Activated naive CD8-positive, alpha-beta T cell treated with anti-CD3 and anti-CD28 coated beads, Interleukin-2, amount 50 U/mL, for 24 hours (primary cell): Measurements from ENCODE around the gene LRRC51.
"Not testable (repeated sequence)": the region's sequence is repeated elsewhere in the genome, so short reads cannot be mapped to it uniquely, and the experiment has no call there.

Source experiments
- ATAC-seq: fragments of 150-1000 bp; cut with Tn5 transposase; one replicate; pipeline ENCODE4 v1.10.0; 2021
- DNase-seq: peaks from one replicate; pipeline ENCODE4 v3.0.0; 2021
- H3K27ac Mint-ChIP-seq: one replicate; pipeline ENCODE4 v1.8.0; 2021; ENCODE audit warnings: mild to moderate bottlenecking, mixed read lengths
- H3K27me3 Mint-ChIP-seq: one replicate; pipeline ENCODE4 v1.8.0; 2021; ENCODE audit warnings: mixed read lengths
- H3K36me3 Mint-ChIP-seq: one replicate; pipeline ENCODE4 v1.8.0; 2021; ENCODE audit warnings: low read depth, mixed read lengths
- H3K4me1 Mint-ChIP-seq: one replicate; pipeline ENCODE4 v1.8.0; 2021; ENCODE audit warnings: mixed read lengths
- H3K4me3 Mint-ChIP-seq: one replicate; pipeline ENCODE4 v1.8.0; 2021; ENCODE audit warnings: mild to moderate bottlenecking, moderate library complexity, mixed read lengths
- H3K9me3 Mint-ChIP-seq: one replicate; pipeline ENCODE4 v1.8.0; 2021; ENCODE audit warnings: mixed read lengths

The LRRC51 gene

DNA sequence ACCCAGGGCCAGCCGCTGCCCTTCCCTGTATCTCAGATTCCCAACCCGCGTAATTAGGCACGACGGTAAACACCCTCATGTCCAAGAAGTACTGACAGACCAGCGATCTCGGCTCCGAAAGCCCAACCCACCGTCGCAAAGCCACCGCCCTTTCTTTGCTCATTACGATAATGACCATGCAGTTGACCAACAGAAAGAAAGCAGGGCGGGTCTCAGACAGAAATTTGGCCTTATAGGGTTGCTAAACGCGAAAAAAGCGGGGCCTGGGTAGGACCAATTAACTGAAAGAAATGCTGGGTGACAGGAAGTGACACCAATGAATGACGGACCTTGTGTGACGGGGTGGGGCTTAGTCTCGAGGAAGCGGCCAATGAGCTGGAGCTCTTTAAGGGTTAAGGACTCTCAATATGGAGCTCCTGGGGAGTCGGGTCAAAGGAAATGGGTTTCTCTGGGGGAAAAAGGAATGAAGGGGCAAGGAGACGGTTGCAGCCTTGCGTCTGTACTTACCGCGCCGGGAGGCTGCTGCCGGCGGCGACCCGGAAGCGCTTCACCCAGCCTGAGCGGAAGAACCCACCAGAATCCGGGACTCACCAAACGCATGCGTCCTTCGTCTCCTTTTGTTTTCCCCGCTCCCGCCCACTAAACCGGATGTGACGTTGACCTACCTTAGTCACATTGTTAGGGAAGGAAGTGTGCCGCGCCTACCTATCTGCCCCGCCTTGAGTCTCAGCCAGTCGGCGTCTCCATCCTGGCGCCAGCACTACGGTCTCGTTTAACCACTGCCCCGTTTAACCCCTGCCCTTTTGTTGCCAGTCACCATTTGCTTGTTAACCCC lies 31.7 kb downstream of the LRRC51 start, which contains the start of gene ANAPC15:
Gene ANAPC15 (minus strand): TSS at position 553 of the 835 bp plus-strand sequence. CDS start 1,419 bp downstream, outside the sequence.
- H3K4me1 Mint-ChIP-seq = peaks cover 20% of the 10 kb centered on the region
- peaks cover 5% of the 10 kb centered on the region for H3K36me3 Mint-ChIP-seq
- H3K9me3 Mint-ChIP-seq = no peaks in the 10 kb centered on the region
- peak within 1 kb of the TSS; percentile 95 for H3K4me3 Mint-ChIP-seq
- peak; percentile 99 for DNase-seq
- H3K27ac Mint-ChIP-seq = peak within 1 kb of the TSS; percentile 99
- H3K27me3 Mint-ChIP-seq = no peaks in the 10 kb centered on the region
- ATAC-seq = peak; percentile 91

DNA sequence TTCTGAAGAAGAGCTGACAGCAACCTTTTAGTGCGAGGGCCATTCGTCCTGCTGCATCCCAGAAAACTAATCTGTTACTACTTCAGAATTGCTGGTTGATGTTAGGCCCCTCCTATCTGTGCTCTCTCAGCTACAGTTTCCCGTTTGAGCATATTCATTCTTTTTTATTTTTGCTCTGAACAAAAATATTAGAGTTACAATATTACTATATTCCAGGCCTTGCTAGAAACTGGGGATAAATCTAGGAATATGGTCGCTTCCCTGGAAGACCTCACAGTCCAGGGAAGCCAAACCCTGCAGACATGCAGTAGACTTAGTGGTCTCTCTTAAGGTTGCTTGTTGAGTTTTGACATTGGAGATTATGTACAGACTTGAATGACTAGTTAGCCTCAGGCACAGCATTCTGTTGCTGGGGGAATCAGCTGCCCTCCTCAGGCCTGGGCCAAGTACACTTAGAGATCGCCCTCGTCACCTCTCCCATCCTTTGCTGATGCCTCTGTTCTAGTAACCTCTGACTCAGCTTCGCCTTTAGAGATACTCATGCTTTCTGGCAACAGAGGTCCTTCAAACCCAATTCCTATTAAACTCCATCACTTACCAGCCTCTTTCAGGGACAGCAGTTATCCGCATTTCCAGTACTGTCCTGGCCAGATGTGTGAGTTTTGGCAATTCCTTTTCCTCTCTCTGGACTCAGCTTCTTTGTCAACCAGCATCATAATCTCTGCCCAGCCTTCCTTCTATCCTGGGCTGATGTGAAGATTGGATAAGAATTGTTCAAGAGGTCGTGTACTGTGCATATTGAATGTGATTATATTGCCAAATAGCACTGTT lies 32.5 kb downstream of the LRRC51 start:
- H3K4me3 Mint-ChIP-seq = peak overlapping the region; percentile 95
- peaks cover 2% of the 10 kb centered on the region for H3K36me3 Mint-ChIP-seq
- ATAC-seq (no peak), DNase-seq (no peak)
- H3K27me3 Mint-ChIP-seq = no peaks in the 10 kb centered on the region
- peaks cover 20% of the 10 kb centered on the region for H3K4me1 Mint-ChIP-seq
- no peaks in the 10 kb centered on the region for H3K9me3 Mint-ChIP-seq
- peak overlapping the region; percentile 99 for H3K27ac Mint-ChIP-seq

DNA sequence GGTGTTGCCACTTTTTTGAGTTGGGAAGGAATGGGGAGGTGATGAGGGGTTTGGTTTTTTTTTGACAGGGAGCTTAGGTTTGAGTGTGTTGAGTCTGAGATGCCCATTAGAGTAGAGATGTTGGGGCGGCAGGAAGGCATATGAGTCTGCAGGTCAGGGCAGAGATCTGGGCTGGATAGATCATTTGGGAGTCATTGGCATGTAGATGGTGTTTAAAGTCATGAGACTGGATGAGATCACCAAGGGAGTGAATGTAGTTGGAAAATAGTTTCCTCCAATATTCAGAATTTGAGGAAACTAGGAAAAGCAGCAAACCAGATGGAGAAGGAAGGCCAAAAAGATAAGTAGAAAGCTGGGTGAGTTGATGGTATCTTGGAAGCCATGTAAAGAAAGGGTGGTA lies 33.9 kb downstream of the LRRC51 start:
- no peak overlapping the region for H3K27ac Mint-ChIP-seq
- H3K27me3 Mint-ChIP-seq = no peaks in the 10 kb centered on the region
- no peak for ATAC-seq
- H3K4me1 Mint-ChIP-seq = peaks cover 20% of the 10 kb centered on the region
- peaks cover 2% of the 10 kb centered on the region for H3K36me3 Mint-ChIP-seq
- no peak overlapping the region for H3K4me3 Mint-ChIP-seq
- no peak for DNase-seq
- no peaks in the 10 kb centered on the region for H3K9me3 Mint-ChIP-seq

DNA sequence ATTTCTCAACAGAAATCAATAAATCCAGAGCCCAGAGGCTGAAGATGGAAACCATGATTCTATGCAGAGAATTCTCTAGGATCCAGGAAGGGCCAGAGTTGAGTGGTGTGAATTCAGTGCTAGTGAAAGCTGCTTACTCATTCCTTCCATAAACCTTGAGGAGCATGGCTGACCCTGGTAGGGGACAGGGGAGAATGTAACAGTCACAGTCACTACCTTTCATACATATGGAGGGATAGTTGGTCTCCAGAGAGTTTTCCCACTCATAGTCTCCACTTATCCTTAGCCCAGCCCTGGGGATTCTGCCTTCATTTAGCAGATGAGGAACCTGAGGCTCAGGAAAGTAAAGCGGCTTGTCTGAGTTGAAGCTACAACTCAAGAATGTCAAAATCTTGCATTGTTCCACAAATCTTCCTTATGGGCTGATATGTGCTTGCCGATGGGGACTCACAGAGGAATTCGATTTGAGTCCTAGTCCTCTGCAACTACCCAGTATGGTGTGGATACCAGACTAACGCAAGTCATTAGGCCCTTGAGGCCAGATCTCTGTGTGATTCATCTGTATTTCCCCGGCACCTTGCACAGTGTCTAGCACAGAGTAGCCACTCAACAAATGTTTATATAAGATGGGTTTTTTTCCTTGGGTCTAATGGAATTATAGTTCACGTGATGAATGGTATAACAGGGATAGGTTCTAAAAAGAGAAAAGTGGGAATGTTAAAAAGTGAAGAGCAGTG lies 35.5 kb downstream of the LRRC51 start:
- no peaks in the 10 kb centered on the region for H3K36me3 Mint-ChIP-seq
- no peak for ATAC-seq
- no peak overlapping the region for H3K4me3 Mint-ChIP-seq
- H3K27me3 Mint-ChIP-seq = no peaks in the 10 kb centered on the region
- no peaks in the 10 kb centered on the region for H3K9me3 Mint-ChIP-seq
- H3K27ac Mint-ChIP-seq = no peak overlapping the region
- DNase-seq = no peak
- H3K4me1 Mint-ChIP-seq = peaks cover 18% of the 10 kb centered on the region

DNA sequence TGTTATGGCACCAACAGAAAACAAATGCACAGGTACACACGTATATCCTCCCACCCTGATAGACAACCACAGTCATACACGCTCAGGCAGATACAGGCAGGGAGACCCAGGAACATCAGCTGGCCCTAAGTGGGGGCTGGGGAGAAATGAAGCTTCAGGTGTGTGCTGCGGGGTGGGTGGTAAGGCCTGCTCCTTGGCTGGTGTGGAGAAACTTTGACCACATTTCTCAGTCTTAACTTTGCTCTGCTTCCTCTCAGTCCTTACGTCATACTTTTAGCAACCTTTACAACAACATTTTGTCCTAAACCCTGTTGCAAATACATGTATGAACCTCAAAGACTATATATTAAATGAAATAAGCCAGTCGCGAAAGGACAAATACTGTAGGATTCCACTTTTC lies 38.5 kb downstream of the LRRC51 start:
- Mint-ChIP-seq H3K4me1 (no peaks in the 10 kb centered on the region), H3K36me3 (no peaks in the 10 kb centered on the region), H3K9me3 (no peaks in the 10 kb centered on the region), H3K4me3 (no peak overlapping the region), H3K27ac (no peak overlapping the region), H3K27me3 (peaks cover 1% of the 10 kb centered on the region)
- DNase-seq (no peak), ATAC-seq (no peak)

DNA sequence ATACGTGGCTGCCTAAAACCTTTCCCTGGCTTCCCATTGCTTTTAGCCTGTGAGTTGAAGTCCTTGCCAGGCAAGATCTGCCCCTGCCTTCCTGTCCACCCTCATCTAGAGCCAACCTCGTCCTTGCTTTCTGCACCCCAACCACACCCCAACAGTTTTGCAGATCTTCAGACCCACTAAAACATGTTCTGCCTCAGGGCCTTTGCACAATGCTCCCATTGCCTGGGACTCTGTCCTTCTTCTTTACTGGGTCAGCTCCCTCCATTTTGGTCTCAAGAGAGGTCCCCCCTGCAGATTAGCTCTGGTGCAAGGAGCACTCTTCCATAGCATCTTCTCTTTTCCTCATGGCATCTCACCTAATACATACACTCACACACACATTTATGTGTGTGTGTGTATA lies 40.3 kb downstream of the LRRC51 start:
- Mint-ChIP-seq H3K27me3 (peaks cover 1% of the 10 kb centered on the region), H3K9me3 (no peaks in the 10 kb centered on the region), H3K27ac (no peak overlapping the region), H3K36me3 (no peaks in the 10 kb centered on the region), H3K4me3 (no peak overlapping the region), H3K4me1 (no peaks in the 10 kb centered on the region)
- ATAC-seq (no peak), DNase-seq (no peak)

DNA sequence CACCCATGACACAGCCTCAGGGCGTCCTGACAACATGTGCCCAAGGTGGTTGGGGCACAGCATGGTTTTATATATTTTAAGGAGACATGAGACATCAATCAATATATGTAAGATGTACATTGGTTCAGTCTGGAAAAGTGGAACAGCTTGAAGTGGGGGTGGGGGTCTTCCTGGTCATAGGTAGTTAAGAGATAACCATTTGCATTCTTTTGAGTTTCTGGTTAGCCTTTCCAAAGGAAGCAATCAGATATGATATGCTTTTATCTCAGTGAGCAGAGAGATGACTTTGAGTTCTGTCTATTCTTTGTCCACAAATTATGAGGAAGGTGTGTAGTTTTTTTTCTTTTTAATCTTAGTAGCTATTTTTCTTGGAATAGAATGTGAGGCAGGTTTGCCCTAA lies 42.0 kb downstream of the LRRC51 start:
- Mint-ChIP-seq H3K4me3 (no peak overlapping the region), H3K9me3 (no peaks in the 10 kb centered on the region), H3K27ac (no peak overlapping the region), H3K27me3 (peaks cover 1% of the 10 kb centered on the region), H3K4me1 (no peaks in the 10 kb centered on the region), H3K36me3 (peaks cover 2% of the 10 kb centered on the region)
- DNase-seq = no peak
- ATAC-seq = no peak

DNA sequence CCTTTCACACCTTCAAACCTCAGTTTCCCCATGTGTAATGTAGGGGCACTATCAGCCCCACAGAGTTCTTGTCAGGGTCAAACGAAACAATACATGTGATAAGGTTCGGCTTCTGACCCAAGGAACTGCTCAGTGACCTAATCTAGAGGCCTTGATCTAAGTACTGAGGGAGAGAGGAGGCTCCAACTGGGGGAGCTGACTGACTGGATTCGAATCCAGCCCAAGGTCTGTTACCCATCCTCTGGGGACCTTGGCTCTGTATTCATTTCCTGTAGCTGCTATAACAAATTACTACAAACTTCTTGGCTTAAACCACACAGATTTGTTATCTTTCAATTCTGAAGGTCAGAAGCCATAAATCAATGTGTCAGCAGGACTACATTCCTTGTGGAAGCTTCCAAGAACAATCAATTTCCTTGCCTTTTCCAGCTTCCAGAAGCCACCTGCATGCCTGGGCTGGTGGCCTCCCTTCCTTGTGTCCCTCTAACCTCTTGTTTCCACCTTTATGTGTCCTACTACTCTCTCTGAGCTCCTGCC lies 42.5 kb downstream of the LRRC51 start:
- DNase-seq (no peak), ATAC-seq (no peak)
- Mint-ChIP-seq H3K36me3 (peaks cover 2% of the 10 kb centered on the region), H3K27ac (no peak overlapping the region), H3K4me3 (no peak overlapping the region), H3K9me3 (no peaks in the 10 kb centered on the region), H3K4me1 (no peaks in the 10 kb centered on the region), H3K27me3 (peaks cover 1% of the 10 kb centered on the region)

DNA sequence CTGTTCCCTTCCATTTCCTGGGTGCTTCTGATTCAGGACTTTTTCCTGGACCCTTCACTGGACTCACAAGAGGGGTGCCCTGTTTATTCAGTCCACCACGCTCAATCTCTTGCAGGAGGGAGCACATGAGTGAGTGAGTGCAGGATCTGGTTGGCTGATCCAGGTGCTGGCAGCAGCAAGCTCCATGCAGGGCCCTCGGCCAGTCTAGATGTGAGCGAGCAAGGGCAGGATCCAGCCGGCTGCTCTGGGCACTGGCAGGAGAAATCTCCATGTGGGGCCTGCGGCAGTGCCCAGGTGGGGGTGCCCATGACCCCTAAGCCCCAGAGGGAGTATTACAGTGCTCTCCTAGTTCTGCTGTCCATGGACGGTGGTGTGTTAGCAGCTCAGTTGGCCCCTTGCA lies 43.4 kb downstream of the LRRC51 start:
- no peak overlapping the region for H3K4me3 Mint-ChIP-seq
- H3K27me3 Mint-ChIP-seq = peaks cover 1% of the 10 kb centered on the region
- no peaks in the 10 kb centered on the region for H3K4me1 Mint-ChIP-seq
- peaks cover 7% of the 10 kb centered on the region for H3K36me3 Mint-ChIP-seq
- DNase-seq (no peak), ATAC-seq (no peak)
- H3K9me3 Mint-ChIP-seq = peaks cover 8% of the 10 kb centered on the region
- H3K27ac Mint-ChIP-seq = no peak overlapping the region

DNA sequence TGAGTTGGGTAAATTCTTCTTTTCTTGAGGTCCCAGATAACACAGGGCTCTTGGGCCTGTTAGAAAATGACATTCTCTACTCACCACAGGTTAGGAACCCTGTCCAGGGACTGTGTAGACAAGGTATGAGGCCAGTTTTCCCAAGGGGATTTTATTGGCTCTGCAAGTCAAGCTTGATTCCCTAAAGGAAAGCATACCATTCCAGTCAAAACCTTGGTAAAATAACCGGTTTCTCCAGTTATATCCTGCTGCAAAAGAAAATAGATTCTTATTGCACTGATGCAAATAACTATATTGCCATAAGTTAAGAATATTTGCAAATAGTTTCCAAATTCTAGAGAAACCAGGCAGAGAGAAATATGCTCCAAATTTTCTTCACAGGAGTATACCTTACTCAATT lies 45.3 kb downstream of the LRRC51 start:
- no peaks in the 10 kb centered on the region for H3K4me1 Mint-ChIP-seq
- H3K4me3 Mint-ChIP-seq = no peak overlapping the region
- H3K27ac Mint-ChIP-seq = no peak overlapping the region
- H3K9me3 Mint-ChIP-seq = peaks cover 11% of the 10 kb centered on the region
- DNase-seq = no peak
- no peak for ATAC-seq
- peaks cover 1% of the 10 kb centered on the region for H3K27me3 Mint-ChIP-seq
- peaks cover 10% of the 10 kb centered on the region for H3K36me3 Mint-ChIP-seq

DNA sequence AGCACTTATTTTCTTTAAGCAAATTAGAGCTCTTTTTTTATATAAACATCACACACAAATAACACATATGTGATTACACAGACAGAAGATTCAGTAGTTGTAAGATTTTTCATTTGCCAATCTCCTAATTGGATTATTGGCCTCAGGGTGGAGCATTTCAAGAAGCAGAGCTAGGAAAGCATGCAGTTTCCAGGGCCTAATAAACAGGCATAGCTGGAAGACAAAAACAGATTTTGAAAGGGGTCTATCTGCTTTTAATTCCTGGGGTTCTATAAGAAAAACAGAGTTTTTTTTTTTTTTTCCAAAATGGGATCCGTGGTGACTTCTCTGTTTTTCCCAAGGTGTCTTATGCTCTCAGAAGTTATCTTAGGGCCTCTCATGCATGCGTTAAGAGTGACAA lies 47.3 kb downstream of the LRRC51 start:
- Mint-ChIP-seq H3K27me3 (peaks cover 5% of the 10 kb centered on the region), H3K4me1 (no peaks in the 10 kb centered on the region), H3K4me3 (no peak overlapping the region), H3K9me3 (peaks cover 11% of the 10 kb centered on the region), H3K36me3 (peaks cover 10% of the 10 kb centered on the region), H3K27ac (no peak overlapping the region)
- ATAC-seq (no peak), DNase-seq (no peak)

DNA sequence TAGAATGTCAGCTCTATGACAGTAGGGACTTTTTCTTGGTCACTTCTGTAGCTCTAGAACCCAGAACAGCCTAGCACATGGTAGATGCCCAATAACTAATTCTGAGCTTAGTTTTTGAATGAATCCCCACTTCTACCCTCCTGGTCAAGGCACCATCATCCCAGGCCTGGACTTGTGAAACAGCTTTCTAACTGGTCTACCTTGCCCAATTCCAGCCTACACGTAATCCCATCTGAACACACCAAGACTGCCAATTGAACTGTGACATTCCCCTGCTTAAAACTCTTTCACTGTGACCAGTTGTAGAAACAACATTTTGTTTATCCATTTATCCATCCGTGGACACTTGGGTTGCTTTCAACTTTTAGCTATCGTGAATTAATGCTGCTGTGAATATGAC lies 48.7 kb downstream of the LRRC51 start:
- no peaks in the 10 kb centered on the region for H3K4me1 Mint-ChIP-seq
- H3K27me3 Mint-ChIP-seq = peaks cover 6% of the 10 kb centered on the region
- peaks cover 11% of the 10 kb centered on the region for H3K9me3 Mint-ChIP-seq
- H3K4me3 Mint-ChIP-seq = no peak overlapping the region
- DNase-seq (no peak), ATAC-seq (no peak)
- peaks cover 10% of the 10 kb centered on the region for H3K36me3 Mint-ChIP-seq
- no peak overlapping the region for H3K27ac Mint-ChIP-seq

DNA sequence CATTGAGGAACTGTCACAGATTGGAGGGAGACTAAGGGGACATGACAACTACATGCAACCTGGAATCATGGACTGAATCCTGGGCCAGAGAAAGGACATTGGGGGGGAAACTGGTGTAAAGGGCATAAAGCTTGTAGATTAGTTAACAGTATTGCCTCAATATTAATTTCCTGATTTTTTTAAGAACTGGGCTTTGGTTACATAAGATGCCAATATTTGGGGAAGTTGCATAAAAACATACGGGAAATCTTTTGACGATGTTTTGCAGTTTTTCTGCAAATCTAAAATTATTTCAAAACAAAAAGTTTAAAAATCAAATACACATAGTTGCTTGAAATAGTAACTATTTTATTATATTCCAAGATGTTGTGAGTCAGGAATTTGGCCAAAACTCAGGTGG lies 52.0 kb downstream of the LRRC51 start:
- ATAC-seq = no peak
- Mint-ChIP-seq H3K27me3 (peaks cover 8% of the 10 kb centered on the region), H3K27ac (no peak overlapping the region), H3K4me1 (peaks cover 4% of the 10 kb centered on the region), H3K36me3 (peaks cover 8% of the 10 kb centered on the region), H3K9me3 (peaks cover 11% of the 10 kb centered on the region), H3K4me3 (no peak overlapping the region)
- DNase-seq = no peak

DNA sequence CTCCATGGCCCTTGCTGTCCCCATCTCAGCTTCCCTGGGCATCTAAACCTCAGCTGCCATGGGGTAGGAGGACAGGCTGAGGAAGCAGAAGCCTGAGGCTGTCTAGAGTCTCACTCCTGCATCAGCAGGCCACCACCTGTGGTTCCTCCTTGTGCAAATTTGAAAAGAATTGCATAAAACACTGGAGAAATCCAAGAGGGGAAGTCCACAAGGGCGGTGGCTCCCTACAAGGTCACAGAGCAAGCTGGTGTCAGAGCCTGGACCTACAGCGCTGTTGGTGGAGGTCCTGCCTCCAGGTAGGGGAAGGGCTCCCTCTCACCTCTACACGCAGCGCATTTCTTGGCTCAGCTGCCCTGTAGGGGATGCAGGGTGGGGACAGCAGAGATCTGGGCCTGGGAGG lies 54.8 kb downstream of the LRRC51 start, which contains the start of gene FOLR3:
Gene FOLR3 (plus strand): TSS at position 253 of the 400 bp plus-strand sequence. CDS start 228 bp downstream, outside the sequence.
- H3K4me1 Mint-ChIP-seq, H3K27ac Mint-ChIP-seq, DNase-seq, H3K9me3 Mint-ChIP-seq, H3K36me3 Mint-ChIP-seq, H3K4me3 Mint-ChIP-seq, ATAC-seq: not testable (repeated sequence)
- peaks cover 11% of the 10 kb centered on the region for H3K27me3 Mint-ChIP-seq
